ENCODE data around the gene CASR.

GRCh38 chr3:122199552-122199951, 16.1 kb downstream of the CASR start:
- no peak for TF ChIP-seq CTCF (conservative IDR thresholded peaks at IDR 0.05; ENCODE audit: low read depth, low read length)
- no peak for TF ChIP-seq EZH2phosphoT487 (IDR thresholded peaks at IDR 0.05; ENCODE audit: borderline replicate concordance, low read length)

All from PC-3 (cell line).